Ovary (tissue), 9 donors: ENCODE data around the gene SYS1. TPM values are rescaled to one million over a fixed set of nuclear protein-coding genes. Genes with fewer than 3 reads are reported as not detected.

Experiments
- DNase-seq, 5 donors: peaks; one replicate each; pipeline ENCODE4 v3.0.0-alpha.2; 2019 to 2020
- H3K27ac ChIP-seq, 2 donors: fragments of 200-600 bp; one replicate each; pipeline versions ENCODE4 v1.5.1 to v1.8.0; 2019 to 2022
- H3K27me3 ChIP-seq: fragments of 200-600 bp; one replicate; pipeline ENCODE4 v1.8.0; 2022
- H3K36me3 ChIP-seq: fragments of 200-600 bp; sonication (generic); one replicate; pipeline ENCODE4 v1.5.1; 2019
- H3K4me1 ChIP-seq: one replicate; pipeline ENCODE4 v1.8.1; 2013; ENCODE audit warnings: mild to moderate bottlenecking, moderate library complexity; ENCODE audit not compliant: insufficient read depth
- H3K4me3 ChIP-seq: fragments of 200-600 bp; sonication (generic); one replicate; pipeline ENCODE4 v1.5.1; 2017
- H3K9me3 ChIP-seq, 2 donors: fragments of 200-600 bp in 1 of 2; sonication (generic) in 1 of 2; one replicate each; pipeline versions ENCODE4 v1.5.1 to v1.8.1; 2013 to 2019; ENCODE audit warnings: mild to moderate bottlenecking in 1 of 2, moderate library complexity in 1 of 2
- EP300 ChIP-seq: sonication (generic); formaldehyde crosslinking; IDR thresholded peaks from one replicate; pipeline ENCODE4 v1.6.1; 2017; ENCODE audit warnings: antibody characterized with exemption
- POLR2A ChIP-seq: fragments of 450-650 bp; IDR thresholded peaks from one replicate; pipeline ENCODE4 v1.6.1; 2017; ENCODE audit warnings: antibody characterized with exemption, mild to moderate bottlenecking, moderate library complexity
- WGBS, 3 donors: extraction: QIAGEN DNeasy Blood & Tissue Kit in 1 of 3; methylation state at CpG; one replicate each; pipeline versions ENCODE4 v1.1.5 to v1.1.7; 2013 to 2017; 5-methylcytosine and 5-hydroxymethylcytosine counted together
- intact Hi-C, 4 donors: fragments of 100-400 bp; cut with DNase I; formaldehyde crosslinking; loops; one replicate each; pipeline versions ENCODE4 v1.11.0 to v1.15.1; 2022 to 2023
- polyA plus RNA-seq, 2 donors: library from polyadenylated mRNA; stranded (reverse); fragments of 200-250 nt in 1 of 2; fragments of 350-450 nt in 1 of 2; fragmentation: Illumina TruSeq in 1 of 2; extraction: RNeasy Lipid Tissue Mini Kit (QIAGEN cat#74804) in 1 of 2; gene quantifications; one replicate each; pipeline ENCODE4 v1.2.3, GENCODE V29; 2013 to 2014
- total RNA-seq, 7 donors: library from RNA; depleted of rRNA in 2 of 7; stranded (reverse); fragments of >200 nt in 2 of 7; fragmentation: NEBNext Ultra II Directional in 3 of 7; extraction: Animal tissue kit (Norgen Biotek cat#: 25700) in 3 of 7; gene quantifications; one replicate each; pipeline versions ENCODE4 v1.1.0 to v1.2.4, GENCODE V29; 2016 to 2023
- TF ChIP-seq, protein P1 (sequence below), 3 donors: fragments of 450-650 bp in 2 of 3; fragments of 200-600 bp in 1 of 3; IDR thresholded peaks; one replicate each; pipeline versions ENCODE4 v1.5.1 to v1.8.0; 2016 to 2022; ENCODE audit warnings: antibody characterized with exemption in 3 of 3, mild to moderate bottlenecking in 1 of 3
- donor health status: DM: no; HTN: no; CAD: no; lungs with moderate emphysema.
- donor health status: DM: no; HTN: no; CAD: no.
- donor health status: Bipolar disorder and iron deficiency.
- donor health status: DM: yes; HTN: yes; CAD: no.
- donor health status: DM: no; HTN: no; CAD: no.
- donor health status: DM: yes; HTN: yes; CAD: no.

Gene SYS1
- total and polyA plus RNA-seq, 9 donors = 29.2 to 69.7 (median 33.0) TPM

DNA sequence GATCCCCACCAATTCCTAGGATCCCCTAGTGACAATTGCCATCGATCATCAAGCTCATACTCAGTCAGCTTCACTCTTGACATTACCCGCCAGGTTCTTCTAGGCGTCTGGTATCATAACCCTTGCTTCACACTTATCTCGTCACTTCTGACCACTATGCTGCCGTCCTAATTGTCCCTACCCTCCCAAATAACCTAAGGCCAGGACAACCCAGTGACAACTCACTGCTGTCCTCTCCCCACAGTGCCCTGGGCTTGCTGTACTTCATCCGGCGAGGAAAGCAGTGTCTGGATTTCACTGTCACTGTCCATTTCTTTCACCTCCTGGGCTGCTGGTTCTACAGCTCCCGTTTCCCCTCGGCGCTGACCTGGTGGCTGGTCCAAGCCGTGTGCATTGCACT lies 3.7 kb downstream of the SYS1 start:
- no peak for DNase-seq
- Histone ChIP-seq H3K4me1 (peaks cover 3% of the 10 kb centered on the region), H3K4me3 (no peak overlapping the region), H3K36me3 (no peaks in the 10 kb centered on the region), H3K27me3 (no peaks in the 10 kb centered on the region), H3K9me3 (no peaks in the 10 kb centered on the region), H3K27ac (no peak overlapping the region)
- 88 to 92% (median 92%) methylated on average over 11 of the region's 11 CpGs for WGBS, 3 donors
- intact Hi-C loops = no loop called here
- TF ChIP-seq EP300 (no peak), POLR2A (no peak)
- TF ChIP-seq, protein P1, sequence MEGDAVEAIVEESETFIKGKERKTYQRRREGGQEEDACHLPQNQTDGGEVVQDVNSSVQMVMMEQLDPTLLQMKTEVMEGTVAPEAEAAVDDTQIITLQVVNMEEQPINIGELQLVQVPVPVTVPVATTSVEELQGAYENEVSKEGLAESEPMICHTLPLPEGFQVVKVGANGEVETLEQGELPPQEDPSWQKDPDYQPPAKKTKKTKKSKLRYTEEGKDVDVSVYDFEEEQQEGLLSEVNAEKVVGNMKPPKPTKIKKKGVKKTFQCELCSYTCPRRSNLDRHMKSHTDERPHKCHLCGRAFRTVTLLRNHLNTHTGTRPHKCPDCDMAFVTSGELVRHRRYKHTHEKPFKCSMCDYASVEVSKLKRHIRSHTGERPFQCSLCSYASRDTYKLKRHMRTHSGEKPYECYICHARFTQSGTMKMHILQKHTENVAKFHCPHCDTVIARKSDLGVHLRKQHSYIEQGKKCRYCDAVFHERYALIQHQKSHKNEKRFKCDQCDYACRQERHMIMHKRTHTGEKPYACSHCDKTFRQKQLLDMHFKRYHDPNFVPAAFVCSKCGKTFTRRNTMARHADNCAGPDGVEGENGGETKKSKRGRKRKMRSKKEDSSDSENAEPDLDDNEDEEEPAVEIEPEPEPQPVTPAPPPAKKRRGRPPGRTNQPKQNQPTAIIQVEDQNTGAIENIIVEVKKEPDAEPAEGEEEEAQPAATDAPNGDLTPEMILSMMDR (IDR thresholded peaks at IDR 0.05) = no peak

DNA sequence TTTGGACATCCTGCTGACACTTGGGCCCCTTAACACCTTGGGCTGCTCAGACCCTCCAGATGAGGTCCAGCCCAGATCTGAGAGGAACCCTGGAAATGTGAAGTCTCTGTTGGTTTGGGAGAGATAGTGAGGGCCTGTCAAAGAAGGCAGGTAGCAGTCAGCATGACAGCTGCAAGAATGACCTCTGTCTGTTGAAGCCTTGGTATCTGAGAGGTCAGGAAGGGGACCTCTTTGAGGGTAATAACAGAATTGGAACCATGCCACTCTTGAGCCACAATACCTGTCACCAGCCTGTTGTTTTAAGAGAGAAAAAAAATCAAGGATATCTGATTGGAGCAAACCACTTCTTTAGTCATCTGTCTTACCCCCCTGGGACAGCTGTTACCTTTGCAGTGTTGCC lies 4.2 kb downstream of the SYS1 start:
- Histone ChIP-seq H3K4me3 (no peak overlapping the region), H3K4me1 (peaks cover 3% of the 10 kb centered on the region), H3K27ac (no peak overlapping the region), H3K36me3 (no peaks in the 10 kb centered on the region), H3K9me3 (no peaks in the 10 kb centered on the region), H3K27me3 (no peaks in the 10 kb centered on the region)
- TF ChIP-seq, protein P1 (IDR thresholded peaks at IDR 0.05) = no peak
- TF ChIP-seq EP300 (no peak), POLR2A (no peak)
- intact Hi-C loops = no loop called here
- DNase-seq = no peak

DNA sequence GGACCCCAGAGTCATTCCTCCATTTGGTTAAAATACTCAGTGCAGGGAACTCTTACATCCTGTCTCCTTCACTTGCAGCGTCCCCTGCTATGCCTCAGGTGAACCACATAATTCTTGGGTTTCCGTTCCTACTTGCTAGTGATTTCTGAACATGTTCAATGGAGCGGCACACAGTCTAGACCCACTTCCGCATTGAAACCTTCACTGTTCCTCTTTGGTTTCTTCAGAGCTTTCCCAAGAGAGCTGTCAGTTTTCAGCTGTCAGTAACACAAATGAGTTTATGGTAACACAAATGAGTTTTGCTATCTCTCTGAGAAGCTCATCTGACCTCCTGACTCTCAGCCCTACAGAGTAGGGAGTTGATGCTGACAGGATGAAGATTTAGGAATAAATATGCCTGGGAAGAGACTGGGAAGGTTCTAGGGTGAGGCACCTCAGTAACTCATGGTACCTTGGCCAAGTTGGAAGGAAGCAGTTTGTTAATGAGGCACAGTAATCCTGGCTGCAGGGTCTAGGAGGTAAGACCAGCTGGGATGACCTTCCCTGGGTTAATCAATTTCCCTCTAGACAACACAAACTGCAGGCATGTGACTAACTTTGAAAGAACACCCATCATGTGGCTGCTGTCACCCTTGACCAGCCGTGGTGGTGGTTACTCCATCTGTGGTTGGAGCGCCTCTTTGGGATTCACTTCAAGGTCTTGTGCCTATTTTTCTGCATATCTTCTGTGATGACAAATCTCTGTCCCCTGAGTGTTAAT lies 5.4 kb downstream of the SYS1 start:
- intact Hi-C loops = no loop called here
- no peaks in the 10 kb centered on the region for H3K9me3 ChIP-seq
- peaks cover 8% of the 10 kb centered on the region for H3K4me1 ChIP-seq
- WGBS, 3 donors = 81 to 86% (median 84%) methylated on average over 6 of the region's 6 CpGs
- DNase-seq = no peak
- no peak overlapping the region for H3K4me3 ChIP-seq
- TF ChIP-seq POLR2A (no peak), EP300 (no peak)
- TF ChIP-seq, protein P1 (IDR thresholded peaks at IDR 0.05) = no peak
- no peak overlapping the region for H3K27ac ChIP-seq
- no peaks in the 10 kb centered on the region for H3K27me3 ChIP-seq
- no peaks in the 10 kb centered on the region for H3K36me3 ChIP-seq

DNA sequence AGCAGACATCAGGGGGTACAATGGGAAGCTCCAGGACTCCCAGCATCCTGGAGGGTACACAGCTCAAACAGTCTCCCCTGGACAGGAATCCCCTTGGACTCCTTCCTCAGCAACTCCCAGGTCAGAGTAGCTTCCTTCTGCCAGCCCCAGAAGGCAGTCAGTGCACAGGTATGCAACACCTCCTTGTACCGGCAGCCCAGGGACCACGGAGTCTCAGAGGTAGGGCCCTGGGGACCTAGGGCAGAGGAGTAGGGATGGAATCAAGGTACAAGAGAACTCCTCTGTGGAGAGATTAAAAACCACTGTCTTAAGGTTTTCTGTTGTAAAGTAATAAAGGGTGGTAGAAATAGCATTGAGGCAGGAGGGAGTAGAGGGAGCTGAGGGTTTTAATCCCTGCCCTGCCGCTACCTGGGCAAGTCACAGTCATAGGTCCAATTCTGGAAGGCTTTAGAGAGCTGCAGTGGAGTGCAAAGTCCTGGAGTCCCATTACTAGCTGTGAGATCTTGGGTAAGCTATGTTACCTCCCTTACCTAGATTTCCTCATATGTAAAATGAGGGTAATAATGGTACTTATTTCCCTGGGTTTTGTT lies 7.7 kb downstream of the SYS1 start:
- 70 to 96% (median 75%) methylated on average over 3 of the region's 3 CpGs for WGBS, 3 donors
- H3K9me3 ChIP-seq = no peaks in the 10 kb centered on the region
- DNase-seq = no peak
- H3K27ac ChIP-seq = no peak overlapping the region
- peaks cover 5% of the 10 kb centered on the region for H3K4me1 ChIP-seq
- H3K27me3 ChIP-seq = no peaks in the 10 kb centered on the region
- intact Hi-C loops = loop anchor here in 3 of 4 donors (5.0 to 10.0 kb wide), 3 partner anchors 47 to 67 kb away; partner anchors contain the start of gene PIGT (in 1 of the 3)
- no peak overlapping the region for H3K4me3 ChIP-seq
- H3K36me3 ChIP-seq = no peaks in the 10 kb centered on the region
- TF ChIP-seq POLR2A (no peak), EP300 (no peak)
- TF ChIP-seq, protein P1 (IDR thresholded peaks at IDR 0.05) = no peak
